HG03175 (cell line): ENCODE data around the gene PLIN5.

Experiments used
- ATAC-seq: cut with Tn5 transposase; IDR thresholded peaks from one replicate; pipeline ENCODE4 v1.9.1; 2021; ENCODE audit warnings: mild to moderate bottlenecking, moderate library complexity; ENCODE audit not compliant: unreplicated experiment

Gene PLIN5

GRCh38 chr19:4523306-4524110 is 11.5 kb downstream of the PLIN5 start:
- no peak for ATAC-seq

GRCh38 chr19:4522291-4523002 is 12.6 kb downstream of the PLIN5 start:
- ATAC-seq, result no peak

DNA sequence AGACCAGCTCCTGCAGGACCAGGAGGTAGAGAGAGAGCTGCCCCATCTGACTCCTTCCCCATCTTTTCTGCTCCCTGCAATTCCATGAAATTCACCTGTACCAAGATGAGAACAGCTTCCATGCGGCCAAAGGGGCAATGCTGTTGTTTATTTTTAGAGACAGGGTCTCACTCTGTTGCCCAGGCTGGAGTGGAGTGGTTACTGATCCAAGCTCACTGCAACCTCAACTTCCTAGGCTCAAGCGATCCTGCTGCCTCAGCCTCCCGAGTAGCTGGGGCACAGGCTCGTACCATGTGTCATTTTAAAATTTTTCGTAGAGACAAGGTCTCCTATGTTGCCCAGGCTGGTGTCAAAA is 13.2 kb downstream of the PLIN5 start:
- ATAC-seq, result no peak

GRCh38 chr19:4521170-4521887 is 13.7 kb downstream of the PLIN5 start:
- ATAC-seq, result no peak

- ATAC-seq, result no peak
Observed at GRCh38 chr19:4519521-4520277, 15.3 kb downstream of the PLIN5 start.

GRCh38 chr19:4519172-4519496 is 15.9 kb downstream of the PLIN5 start:
- no peak for ATAC-seq

GRCh38 chr19:4518345-4519171 is 16.5 kb downstream of the PLIN5 start, which contains the start of gene PLIN4:
TSS of gene PLIN4 (minus strand) at chr19:4518486. CDS start at chr19:4518272, 214 bp downstream.
- no peak for ATAC-seq

- no peak for ATAC-seq
Observed at GRCh38 chr19:4517451-4518057, 17.5 kb downstream of the PLIN5 start.

- no peak for ATAC-seq
Observed at GRCh38 chr19:4516939-4517300, 18.1 kb downstream of the PLIN5 start.

- no peak for ATAC-seq
Observed at GRCh38 chr19:4516199-4516938, 18.7 kb downstream of the PLIN5 start.

DNA sequence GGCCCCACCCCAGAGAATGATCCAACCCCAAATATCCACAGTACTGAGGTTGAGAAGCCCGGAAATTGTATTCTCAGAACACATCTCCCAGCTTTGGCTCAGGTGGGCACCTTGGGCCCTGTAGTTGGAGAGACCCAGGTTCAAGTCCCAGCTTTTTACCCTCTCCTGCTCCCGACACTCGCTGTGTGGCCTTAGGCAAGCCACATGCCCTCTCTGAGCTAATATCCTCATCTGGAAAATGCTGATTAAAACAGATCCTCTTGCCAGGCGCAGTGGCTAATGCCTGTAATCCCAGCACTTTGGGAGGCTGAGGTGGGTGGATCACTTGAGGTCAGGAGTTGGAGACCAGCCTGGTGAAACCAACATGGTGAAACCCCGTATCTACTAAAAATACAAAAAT is 19.3 kb downstream of the PLIN5 start:
- no peak for ATAC-seq

- ATAC-seq, result no peak
Observed at GRCh38 chr19:4513248-4513647, 21.8 kb downstream of the PLIN5 start.

- no peak for ATAC-seq
Observed at GRCh38 chr19:4512070-4512469, 23.0 kb downstream of the PLIN5 start.

GRCh38 chr19:4511300-4512054 is 23.5 kb downstream of the PLIN5 start:
- no peak for ATAC-seq

GRCh38 chr19:4510435-4511255 is 24.4 kb downstream of the PLIN5 start:
- ATAC-seq, result no peak

DNA sequence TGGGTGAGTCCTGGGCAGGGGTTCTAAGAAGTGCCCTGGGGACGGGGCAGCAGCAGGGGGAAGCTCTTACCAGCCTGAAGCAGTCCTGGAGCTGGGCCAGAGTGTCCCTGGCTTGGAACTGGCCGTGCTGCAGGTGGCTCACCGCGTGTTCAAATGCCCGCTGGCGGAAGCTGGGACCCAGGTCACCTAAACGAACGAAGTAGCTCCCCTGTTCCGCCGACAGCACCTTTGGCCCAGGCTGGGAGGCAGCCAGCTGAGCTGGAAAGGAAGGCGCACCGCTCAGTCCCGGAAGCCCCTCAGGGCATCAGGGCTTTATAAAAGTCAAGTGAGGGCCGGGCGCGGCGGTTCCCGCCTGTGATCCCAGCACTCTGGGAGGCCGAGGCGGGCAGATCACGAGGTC is 26.3 kb downstream of the PLIN5 start:
- ATAC-seq, result no peak

- no peak for ATAC-seq
Observed at GRCh38 chr19:4507804-4508203, 27.2 kb downstream of the PLIN5 start.

DNA sequence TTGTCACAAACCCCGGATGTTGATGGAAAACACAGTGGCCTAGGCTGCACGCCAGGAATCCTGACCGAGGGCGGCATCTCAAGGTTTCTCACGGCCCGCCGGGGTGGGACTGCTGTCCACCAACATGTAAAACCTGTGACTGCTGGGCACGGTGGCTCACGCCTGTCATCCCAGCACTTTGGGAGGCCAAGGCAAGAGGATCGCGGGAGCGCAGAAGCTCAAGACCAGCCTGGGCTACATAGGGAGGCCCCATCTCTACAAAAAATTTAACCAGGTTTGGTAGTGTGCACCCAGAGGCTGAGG is 27.9 kb downstream of the PLIN5 start:
- no peak for ATAC-seq
